DND-41 (cell line): ENCODE results near the gene AFAP1.

Experiments used
- ATAC-seq: fragments of 200-7000 bp; cut with Tn5 transposase; 3 replicates; pipeline ENCODE4 v1.9.1; 2021; ENCODE audit warnings: low read depth; ENCODE audit not compliant: insufficient read depth
- DNase-seq: peaks from one replicate; pipeline ENCODE4 v3.0.0-alpha.2; 2020
- H2AFZ ChIP-seq: 2 replicates; pipeline ENCODE4 v1.6.0; 2012; ENCODE audit warnings: low read depth, low read length
- H3K27ac ChIP-seq: 2 replicates; pipeline ENCODE4 v1.5.1; 2012; ENCODE audit warnings: low read length, inconsistent platforms
- H3K27me3 ChIP-seq: fragments of 200-600 bp; sonication (generic); 2 replicates; pipeline ENCODE4 v1.6.0; 2012; ENCODE audit warnings: low read length, mild to moderate bottlenecking, inconsistent platforms; ENCODE audit not compliant: insufficient read depth, poor library complexity
- H3K36me3 ChIP-seq: 2 replicates; pipeline ENCODE4 v1.5.1; 2012; ENCODE audit warnings: low read length, inconsistent platforms; ENCODE audit not compliant: insufficient read depth
- H3K4me1 ChIP-seq: 2 replicates; pipeline ENCODE4 v1.5.1; 2012; ENCODE audit warnings: mild to moderate bottlenecking, low read length; ENCODE audit not compliant: insufficient read depth
- H3K4me2 ChIP-seq: 2 replicates; pipeline ENCODE4 v1.6.0; 2012; ENCODE audit warnings: mild to moderate bottlenecking, moderate library complexity, low read length, inconsistent platforms; ENCODE audit not compliant: insufficient read depth
- H3K4me3 ChIP-seq, 2 experiments: fragments of 200-600 bp in 1 of 2; shearing (Covaris generic) in 1 of 2; 2 replicates each; pipeline ENCODE4 v1.5.1; 2012 to 2016; ENCODE audit warnings: inconsistent platforms in 2 of 2, low read length in 2 of 2, mild to moderate bottlenecking in 2 of 2, low read depth in 1 of 2, moderate library complexity in 1 of 2
- H3K79me2 ChIP-seq: 2 replicates; pipeline ENCODE4 v1.6.0; 2012; ENCODE audit warnings: low read length, inconsistent platforms; ENCODE audit not compliant: insufficient read depth
- H3K9ac ChIP-seq: 2 replicates; pipeline ENCODE4 v1.6.0; 2012; ENCODE audit warnings: low read depth, mild to moderate bottlenecking, inconsistent platforms, low read length, moderate library complexity
- H3K9me3 ChIP-seq: 2 replicates; pipeline ENCODE4 v1.5.1; 2012; ENCODE audit warnings: low read length, moderate library complexity, mild to moderate bottlenecking, inconsistent platforms; ENCODE audit not compliant: insufficient read depth, severe bottlenecking
- H4K20me1 ChIP-seq: 2 replicates; pipeline ENCODE4 v1.6.0; 2012; ENCODE audit warnings: low read length; ENCODE audit not compliant: insufficient read depth
- EZH2 ChIP-seq: IDR thresholded peaks from 3 replicates; pipeline ENCODE4 v1.6.1; 2012; ENCODE audit warnings: borderline replicate concordance, low read depth, mild to moderate bottlenecking, moderate library complexity, low read length, inconsistent platforms; ENCODE audit not compliant: severe bottlenecking
- TF ChIP-seq, protein P1 (sequence below): IDR thresholded peaks from 2 replicates; pipeline ENCODE4 v1.5.1; 2012; ENCODE audit warnings: borderline replicate concordance, low read length, moderate library complexity, mild to moderate bottlenecking; ENCODE audit not compliant: poor library complexity, severe bottlenecking; ENCODE audit errors: extremely low read depth

The AFAP1 gene

DNA sequence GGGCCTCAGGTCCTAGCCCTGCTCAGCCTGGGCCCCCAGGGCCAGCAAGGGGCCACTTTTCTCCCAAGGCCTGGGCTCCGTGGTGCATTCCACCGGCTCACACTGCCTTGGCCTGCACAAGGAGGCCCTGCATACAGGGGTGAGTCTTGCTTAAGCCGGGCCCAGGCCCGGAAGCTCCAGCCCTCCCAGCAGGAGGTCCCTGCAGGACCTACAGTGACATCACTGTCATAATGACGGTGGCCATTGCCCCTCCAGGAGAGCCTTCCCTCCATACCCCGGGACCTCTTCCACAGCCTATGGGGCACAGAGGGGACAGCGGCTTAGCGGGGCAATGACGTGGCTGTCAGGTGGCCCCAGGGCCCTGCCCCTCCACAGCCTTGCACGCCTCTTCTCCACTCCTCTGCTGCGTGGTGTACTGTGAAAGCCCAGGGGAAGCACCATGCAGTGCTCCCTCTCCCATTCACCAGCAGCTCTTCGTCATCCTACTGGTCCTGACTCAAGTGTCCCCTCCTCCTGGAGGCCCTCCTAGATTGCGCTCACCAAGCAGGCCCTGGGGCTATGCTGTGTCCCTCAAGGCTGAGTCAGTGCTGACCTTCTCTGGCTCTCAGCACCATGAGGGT is 32.3 kb upstream of the AFAP1 start:
- no peaks in the 10 kb centered on the region for H3K4me1 ChIP-seq
- H3K4me3 ChIP-seq, result no peak overlapping the region
- no peak overlapping the region for H3K27ac ChIP-seq
- no peaks in the 10 kb centered on the region for H3K9me3 ChIP-seq
- H3K36me3 ChIP-seq, result no peaks in the 10 kb centered on the region
- H3K4me2 ChIP-seq, result no peak overlapping the region
- no peak overlapping the region for H3K9ac ChIP-seq
- TF ChIP-seq, protein P1, sequence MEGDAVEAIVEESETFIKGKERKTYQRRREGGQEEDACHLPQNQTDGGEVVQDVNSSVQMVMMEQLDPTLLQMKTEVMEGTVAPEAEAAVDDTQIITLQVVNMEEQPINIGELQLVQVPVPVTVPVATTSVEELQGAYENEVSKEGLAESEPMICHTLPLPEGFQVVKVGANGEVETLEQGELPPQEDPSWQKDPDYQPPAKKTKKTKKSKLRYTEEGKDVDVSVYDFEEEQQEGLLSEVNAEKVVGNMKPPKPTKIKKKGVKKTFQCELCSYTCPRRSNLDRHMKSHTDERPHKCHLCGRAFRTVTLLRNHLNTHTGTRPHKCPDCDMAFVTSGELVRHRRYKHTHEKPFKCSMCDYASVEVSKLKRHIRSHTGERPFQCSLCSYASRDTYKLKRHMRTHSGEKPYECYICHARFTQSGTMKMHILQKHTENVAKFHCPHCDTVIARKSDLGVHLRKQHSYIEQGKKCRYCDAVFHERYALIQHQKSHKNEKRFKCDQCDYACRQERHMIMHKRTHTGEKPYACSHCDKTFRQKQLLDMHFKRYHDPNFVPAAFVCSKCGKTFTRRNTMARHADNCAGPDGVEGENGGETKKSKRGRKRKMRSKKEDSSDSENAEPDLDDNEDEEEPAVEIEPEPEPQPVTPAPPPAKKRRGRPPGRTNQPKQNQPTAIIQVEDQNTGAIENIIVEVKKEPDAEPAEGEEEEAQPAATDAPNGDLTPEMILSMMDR, result no peak
- no peak for TF ChIP-seq EZH2
- no peaks in the 10 kb centered on the region for H3K79me2 ChIP-seq
- DNase-seq (no peak), ATAC-seq (no peak)
- H3K27me3 ChIP-seq, result no peaks in the 10 kb centered on the region
- H2AFZ ChIP-seq, result no peak overlapping the region
- H4K20me1 ChIP-seq, result no peaks in the 10 kb centered on the region

DNA sequence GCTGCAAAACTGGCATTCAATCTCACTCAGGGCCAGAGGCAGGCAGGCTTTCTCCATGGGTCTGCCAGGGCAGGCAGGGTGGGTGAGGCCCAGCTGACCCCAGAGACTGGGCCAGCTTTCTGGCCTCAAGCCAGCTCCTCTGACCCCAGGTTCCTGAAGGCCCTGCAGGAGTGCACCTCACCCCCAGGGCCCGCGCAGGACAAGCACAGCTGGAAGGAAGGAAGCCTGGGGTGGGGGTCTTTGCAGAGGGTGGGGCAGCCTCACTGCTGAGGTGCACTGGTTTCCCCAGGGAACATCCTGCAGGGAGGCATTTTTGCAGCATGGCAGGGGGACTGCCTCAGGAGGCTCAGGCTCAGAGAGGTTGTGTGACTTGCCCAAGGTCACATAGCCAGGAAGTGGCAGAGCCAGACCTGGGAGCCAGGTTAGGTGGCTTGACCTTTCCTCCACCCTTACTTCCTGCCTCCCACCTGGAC is 31.5 kb upstream of the AFAP1 start:
- ATAC-seq (no peak), DNase-seq (no peak)
- no peak overlapping the region for H2AFZ ChIP-seq
- H3K9me3 ChIP-seq, result no peaks in the 10 kb centered on the region
- no peaks in the 10 kb centered on the region for H3K4me1 ChIP-seq
- no peak overlapping the region for H3K27ac ChIP-seq
- H3K36me3 ChIP-seq, result no peaks in the 10 kb centered on the region
- no peaks in the 10 kb centered on the region for H3K27me3 ChIP-seq
- TF ChIP-seq EZH2, result no peak
- TF ChIP-seq, protein P1, result no peak
- H3K79me2 ChIP-seq, result no peaks in the 10 kb centered on the region
- H3K9ac ChIP-seq, result no peak overlapping the region
- H3K4me2 ChIP-seq, result no peak overlapping the region
- no peaks in the 10 kb centered on the region for H4K20me1 ChIP-seq
- H3K4me3 ChIP-seq, result no peak overlapping the region

DNA sequence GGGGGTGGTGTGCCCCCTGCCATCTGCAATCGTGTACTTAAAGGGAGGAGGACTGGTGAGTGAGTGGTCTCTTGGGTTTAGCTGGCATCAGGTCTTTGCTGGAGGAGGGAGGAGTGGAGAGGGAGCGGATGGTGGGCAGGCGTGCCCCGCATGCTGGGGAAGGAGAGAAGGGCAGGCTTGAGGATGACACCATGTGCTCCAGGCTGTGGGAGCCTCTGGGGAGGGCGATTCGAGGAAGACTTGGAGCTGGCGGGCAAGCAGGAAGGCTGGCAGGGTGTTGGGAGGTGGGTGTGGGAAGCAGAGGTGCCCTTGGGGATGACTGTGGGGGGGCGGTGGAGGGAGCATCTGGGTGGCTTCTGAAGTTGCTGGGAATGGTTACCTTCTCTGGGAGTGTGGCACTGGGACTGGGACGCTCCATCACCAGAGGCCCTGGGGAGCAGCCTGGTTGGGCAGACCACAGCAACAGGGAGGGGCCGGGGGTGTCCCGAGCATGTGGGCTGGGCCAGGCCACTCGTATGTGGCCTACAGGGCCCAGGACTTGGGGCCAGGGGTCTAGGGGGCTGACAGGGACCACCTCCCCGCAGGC is 30.8 kb upstream of the AFAP1 start:
- no peak overlapping the region for H3K4me3 ChIP-seq
- H3K9ac ChIP-seq, result no peak overlapping the region
- H2AFZ ChIP-seq, result no peak overlapping the region
- no peaks in the 10 kb centered on the region for H3K9me3 ChIP-seq
- H3K79me2 ChIP-seq, result no peaks in the 10 kb centered on the region
- TF ChIP-seq EZH2, result no peak
- DNase-seq (no peak), ATAC-seq (no peak)
- no peak overlapping the region for H3K4me2 ChIP-seq
- no peak overlapping the region for H3K27ac ChIP-seq
- no peaks in the 10 kb centered on the region for H3K36me3 ChIP-seq
- H3K27me3 ChIP-seq, result no peaks in the 10 kb centered on the region
- H4K20me1 ChIP-seq, result no peaks in the 10 kb centered on the region
- no peaks in the 10 kb centered on the region for H3K4me1 ChIP-seq

DNA sequence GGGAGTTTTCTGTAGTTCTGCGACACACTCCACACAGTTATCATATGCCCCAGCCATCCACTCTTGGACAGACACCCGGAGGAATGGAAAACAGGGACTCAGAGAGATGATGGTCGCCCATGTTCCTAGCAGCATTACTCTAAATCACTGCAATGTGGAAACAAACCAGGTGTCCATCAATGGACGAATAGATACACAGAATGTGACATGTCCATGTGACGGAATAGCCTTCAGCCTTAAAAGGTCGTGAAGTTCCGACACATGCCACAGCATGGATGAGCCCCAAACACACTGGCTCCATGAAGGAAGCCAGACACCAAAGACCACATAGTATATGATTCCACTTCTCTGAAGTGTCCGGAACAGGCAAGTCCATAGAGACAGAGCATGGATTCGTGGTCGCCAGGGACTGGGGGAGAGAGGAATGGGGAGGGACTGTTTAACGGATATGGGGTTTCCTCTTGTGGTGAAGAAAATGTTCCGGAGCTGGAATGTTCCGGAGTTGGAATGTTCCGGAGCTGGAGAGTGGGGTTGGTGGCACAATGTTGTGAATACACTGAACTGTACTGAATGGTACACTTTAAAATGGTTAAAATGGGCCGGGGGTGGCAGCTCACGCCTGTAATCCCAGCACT is 28.7 kb upstream of the AFAP1 start:
- Histone ChIP-seq H3K4me2 (no peak overlapping the region), H3K9me3 (no peaks in the 10 kb centered on the region), H3K27me3 (no peaks in the 10 kb centered on the region), H3K79me2 (no peaks in the 10 kb centered on the region), H2AFZ (no peak overlapping the region), H4K20me1 (no peaks in the 10 kb centered on the region), H3K9ac (no peak overlapping the region), H3K27ac (no peak overlapping the region), H3K4me3 (no peak overlapping the region), H3K36me3 (no peaks in the 10 kb centered on the region), H3K4me1 (no peaks in the 10 kb centered on the region)
- DNase-seq (no peak), ATAC-seq (no peak)
- TF ChIP-seq, protein P1, result no peak
- TF ChIP-seq EZH2, result no peak
